Pancreas (tissue), 10 donors: Measurements from ENCODE around the gene TRIM21. TPM values are rescaled to one million over a fixed set of nuclear protein-coding genes. Genes with fewer than 3 reads are reported as not detected.
"Not testable (repeated sequence)": the region's sequence is repeated elsewhere in the genome, so short reads cannot be mapped to it uniquely, and the experiment has no call there.

Experiments used
- ATAC-seq, 4 donors: fragments of 200-7000 bp; cut with Tn5 transposase; one replicate each; pipeline versions ENCODE4 v1.8.0 to v1.9.1; 2020; ENCODE audit warnings: mild to moderate bottlenecking in 4 of 4, moderate library complexity in 4 of 4
- DNase-seq, 6 donors: peaks; one replicate each; pipeline ENCODE4 v3.0.0-alpha.2; 2020
- FAIRE-seq: peaks from 2 replicates; lab custom pipeline; 2012; peaks lifted over from hg19 to GRCh38; lab: Jason Lieb, UNC
- H3K27ac ChIP-seq, 4 donors: fragments of 200-600 bp; sonication (generic); 1 replicate in 3 of 4; 2 replicates in 1 of 4; pipeline versions ENCODE4 v1.5.0 to v1.8.0; 2020
- H3K27me3 ChIP-seq, 4 donors: fragments of 200-600 bp; one replicate each; pipeline ENCODE4 v1.8.0; 2021
- H3K36me3 ChIP-seq, 3 donors: fragments of 200-600 bp; sonication (generic) in 1 of 3; one replicate each; pipeline versions ENCODE4 v1.5.0 to v1.8.0; 2020 to 2021
- H3K4me1 ChIP-seq, 3 donors: fragments of 200-600 bp; one replicate each; pipeline ENCODE4 v1.8.0; 2021
- H3K4me3 ChIP-seq, 4 donors: fragments of 200-600 bp; sonication (generic) in 2 of 4; one replicate each; pipeline versions ENCODE4 v1.5.0 to v1.8.0; 2020 to 2021
- H3K9me3 ChIP-seq, 4 donors: fragments of 200-600 bp; one replicate each; pipeline ENCODE4 v1.8.0; 2021
- CTCF ChIP-seq, 4 donors: fragments of 200-600 bp; sonication (generic) in 3 of 4; IDR thresholded peaks; one replicate each; pipeline versions ENCODE4 v1.5.0 to v1.8.0; 2021; ENCODE audit warnings: antibody characterized with exemption in 4 of 4
- WGBS, 2 donors: extraction: QIAGEN DNeasy Blood & Tissue Kit; methylation state at CpG; one replicate each; pipeline ENCODE4 v1.1.7; 2013; 5-methylcytosine and 5-hydroxymethylcytosine counted together
- intact Hi-C, 3 donors: fragments of 100-400 bp; cut with DNase I; formaldehyde crosslinking; loops; one replicate each; pipeline versions ENCODE4 v1.11.1 to v1.14.2; 2022
- polyA plus RNA-seq, 2 donors: library from polyadenylated mRNA; stranded (reverse); fragments of 200-250 nt; gene quantifications; one replicate each; pipeline ENCODE4 v1.2.3, GENCODE V29; 2013
- total RNA-seq, 6 donors: library from RNA; stranded (reverse); fragmentation: NEBNext Ultra II Directional in 4 of 6; extraction: Animal tissue kit (Norgen Biotek cat#: 25700) in 4 of 6; gene quantifications; one replicate each; pipeline versions ENCODE4 v1.2.1 to v1.2.4, GENCODE V29; 2021 to 2023
- donor health status: healthy with polysubstance abuse.
- donor health status: DM: no; HTN: no; CAD: no; lungs with moderate emphysema.
- donor health status: DM: no; HTN: no; CAD: no.
- donor health status: control.
- donor health status: control.
- donor health status: Bipolar disorder and iron deficiency.
- donor health status: DM: yes; HTN: yes; CAD: no.
- donor health status: DM: no; HTN: no; CAD: no.
- donor health status: DM: no; HTN: no; CAD: no.
- donor health status: DM: yes; HTN: yes; CAD: no.

Gene TRIM21
- total and polyA plus RNA-seq, 8 donors, result 3.5 to 12.9 (median 6.7) TPM

GRCh38 chr11:4368286-4368685 lies 25.2 kb downstream of the TRIM21 start, which contains the start of gene OR52B4:
Gene OR52B4 (minus strand): TSS chr11:4368386. CDS start chr11:4368295, 91 bp downstream.
- FAIRE-seq (no peak), DNase-seq (no peak), ATAC-seq (no peak)
- intact Hi-C loops, result no loop called here
- Histone ChIP-seq H3K4me1 (no peaks in the 10 kb centered on the region), H3K9me3 (no peaks in the 10 kb centered on the region), H3K27ac (no peak within 1 kb of the TSS), H3K4me3 (no peak within 1 kb of the TSS), H3K27me3 (no peaks in the 10 kb centered on the region), H3K36me3 (no peaks in the 10 kb centered on the region)
- WGBS, 2 donors, result 62 to 82% methylated on average over 4 of the region's 4 CpGs
- TF ChIP-seq CTCF (IDR thresholded peaks at IDR 0.05), result no peak

GRCh38 chr11:4348142-4348541 lies 45.4 kb downstream of the TRIM21 start:
- H3K4me3 ChIP-seq, H3K27me3 ChIP-seq, intact Hi-C loops, H3K27ac ChIP-seq, H3K36me3 ChIP-seq, FAIRE-seq, H3K9me3 ChIP-seq, DNase-seq, ATAC-seq, H3K4me1 ChIP-seq: not testable (repeated sequence)
- 76 to 87% methylated on average over 1 of the region's 5 CpGs for WGBS, 2 donors

- ATAC-seq, H3K9me3 ChIP-seq, H3K36me3 ChIP-seq, H3K4me3 ChIP-seq, H3K4me1 ChIP-seq, H3K27ac ChIP-seq, DNase-seq, FAIRE-seq, intact Hi-C loops, H3K27me3 ChIP-seq: not testable (repeated sequence)
- WGBS, 2 donors, result 51 to 63% methylated on average over 2 of the region's 2 CpGs
Measured at GRCh38 chr11:4345366-4345765, 48.1 kb downstream of the TRIM21 start.

Other genes with a start within 250 kb of the TRIM21 start
- not detected for gene OR52B4, start 25.3 kb downstream of the TRIM21 start, total RNA-seq
- not detected for gene OR52B4, start 25.3 kb downstream of the TRIM21 start, polyA plus RNA-seq
- not detected for gene OR52K2, start 55.6 kb upstream of the TRIM21 start, total RNA-seq
- gene OR52K2, start 55.6 kb upstream of the TRIM21 start, polyA plus RNA-seq, result under 1 TPM in 1 of 2 donors, not detected in 1; 0.09 TPM
- gene OR52K1, start 88.9 kb upstream of the TRIM21 start, total RNA-seq, result under 1 TPM in 1 of 6 donors, not detected in 5; 0.06 TPM
- gene OR52K1, start 88.9 kb upstream of the TRIM21 start, polyA plus RNA-seq, result not detected
- gene OR52M1, start 151.5 kb upstream of the TRIM21 start, total RNA-seq, result not detected
- gene OR52M1, start 151.5 kb upstream of the TRIM21 start, polyA plus RNA-seq, result not detected
- not detected for gene OR52I2, start 188.0 kb upstream of the TRIM21 start, total RNA-seq
- not detected for gene OR52I2, start 188.0 kb upstream of the TRIM21 start, polyA plus RNA-seq
- not detected for gene OR52I1, start 200.3 kb upstream of the TRIM21 start, total RNA-seq
- not detected for gene OR52I1, start 200.3 kb upstream of the TRIM21 start, polyA plus RNA-seq
- 10 to 100 TPM in 1 of 6 donors, 1 to 10 TPM in 5; 3.7 to 10.6 (median 6.5) TPM for gene TRIM68, start 214.5 kb upstream of the TRIM21 start, total RNA-seq
- gene TRIM68, start 214.5 kb upstream of the TRIM21 start, polyA plus RNA-seq, result 1 to 10 TPM; 4.4 to 5.9 TPM
- not detected for gene OR51D1, start 243.8 kb upstream of the TRIM21 start, total RNA-seq
- gene OR51D1, start 243.8 kb upstream of the TRIM21 start, polyA plus RNA-seq, result not detected